IgD-negative memory B cell (primary cell): Measurements from ENCODE around the gene KCNMB2. TPM values are rescaled to one million over a fixed set of nuclear protein-coding genes. Genes with fewer than 3 reads are reported as not detected.
"Not testable (repeated sequence)": the region's sequence is repeated elsewhere in the genome, so short reads cannot be mapped to it uniquely, and the experiment has no call there.

ENCODE experiments used
- H3K27ac Mint-ChIP-seq, 3 donors: one replicate each; pipeline ENCODE4 v1.8.0; 2020 to 2022; ENCODE audit warnings: mild to moderate bottlenecking in 3 of 3, mixed read lengths in 3 of 3, moderate library complexity in 1 of 3
- H3K27me3 Mint-ChIP-seq: one replicate; pipeline ENCODE4 v1.8.0; 2021; ENCODE audit warnings: mixed read lengths
- H3K36me3 Mint-ChIP-seq: one replicate; pipeline ENCODE4 v1.8.0; 2020; ENCODE audit warnings: mild to moderate bottlenecking, mixed read lengths
- H3K4me1 Mint-ChIP-seq, 3 donors: one replicate each; pipeline ENCODE4 v1.8.0; 2020 to 2022; ENCODE audit warnings: mixed read lengths in 3 of 3, mild to moderate bottlenecking in 1 of 3
- H3K4me3 Mint-ChIP-seq, 4 donors: one replicate each; pipeline ENCODE4 v1.8.0; 2020 to 2022; ENCODE audit warnings: mild to moderate bottlenecking in 4 of 4, mixed read lengths in 4 of 4, moderate library complexity in 3 of 4
- H3K9me3 Mint-ChIP-seq, 3 donors: one replicate each; pipeline ENCODE4 v1.8.0; 2020 to 2021; ENCODE audit warnings: mixed read lengths in 3 of 3, mild to moderate bottlenecking in 1 of 3
- polyA plus RNA-seq: library from polyadenylated mRNA; unstranded; fragments of 300-500 nt; fragmentation: Illumina TruSeq; gene quantifications from one replicate; pipeline ENCODE4 v1.2.3, GENCODE V29; 2021

Gene KCNMB2
- polyA plus RNA-seq, 1 donor from 2014 or later: not detected

GRCh38 chr3:178706411-178706810 lies 170.2 kb downstream of the KCNMB2 start:
- Mint-ChIP-seq H3K9me3 (no peaks in the 10 kb centered on the region), H3K4me3 (no peak overlapping the region), H3K36me3 (no peaks in the 10 kb centered on the region), H3K27ac (no peak overlapping the region), H3K27me3 (peaks cover 1% of the 10 kb centered on the region), H3K4me1 (peaks cover 0 to 9% (median 0%) of the 10 kb centered on the region in 3 donors)

- Mint-ChIP-seq H3K4me3 (no peak overlapping the region), H3K4me1 (peaks cover 0 to 9% (median 0%) of the 10 kb centered on the region in 3 donors), H3K36me3 (no peaks in the 10 kb centered on the region), H3K9me3 (no peaks in the 10 kb centered on the region), H3K27ac (no peak overlapping the region), H3K27me3 (peaks cover 1% of the 10 kb centered on the region)
These were observed 171.2 kb downstream of the KCNMB2 start for GRCh38 chr3:178707311-178708031.

- Mint-ChIP-seq H3K27ac (no peak overlapping the region), H3K4me1 (peaks cover 0 to 9% (median 0%) of the 10 kb centered on the region in 3 donors), H3K9me3 (no peaks in the 10 kb centered on the region), H3K36me3 (no peaks in the 10 kb centered on the region), H3K4me3 (no peak overlapping the region), H3K27me3 (peaks cover 1% of the 10 kb centered on the region)
These were observed 172.8 kb downstream of the KCNMB2 start for GRCh38 chr3:178709051-178709450.

- H3K36me3 Mint-ChIP-seq: no peaks in the 10 kb centered on the region
- H3K9me3 Mint-ChIP-seq: no peaks in the 10 kb centered on the region
- H3K27ac Mint-ChIP-seq: no peak overlapping the region
- H3K4me1 Mint-ChIP-seq: peaks cover 0 to 2% (median 0%) of the 10 kb centered on the region in 3 donors
- no peaks in the 10 kb centered on the region for H3K27me3 Mint-ChIP-seq
- H3K4me3 Mint-ChIP-seq: no peak overlapping the region
These were observed 175.5 kb downstream of the KCNMB2 start for GRCh38 chr3:178711753-178712152.

- Mint-ChIP-seq H3K4me1 (peaks cover 0 to 2% (median 0%) of the 10 kb centered on the region in 3 donors), H3K27ac (no peak overlapping the region), H3K9me3 (no peaks in the 10 kb centered on the region), H3K4me3 (no peak overlapping the region), H3K27me3 (no peaks in the 10 kb centered on the region), H3K36me3 (no peaks in the 10 kb centered on the region)
These were observed 176.0 kb downstream of the KCNMB2 start for GRCh38 chr3:178712247-178712646.

- no peaks in the 10 kb centered on the region for H3K9me3 Mint-ChIP-seq
- no peak overlapping the region for H3K27ac Mint-ChIP-seq
- H3K4me3 Mint-ChIP-seq: no peak overlapping the region
- no peaks in the 10 kb centered on the region for H3K4me1 Mint-ChIP-seq
- H3K36me3 Mint-ChIP-seq: no peaks in the 10 kb centered on the region
- H3K27me3 Mint-ChIP-seq: no peaks in the 10 kb centered on the region
These were observed 178.9 kb downstream of the KCNMB2 start for GRCh38 chr3:178714925-178715832.

GRCh38 chr3:178718995-178719635 lies 182.9 kb downstream of the KCNMB2 start:
- no peaks in the 10 kb centered on the region for H3K9me3 Mint-ChIP-seq

GRCh38 chr3:178732824-178733223 lies 196.6 kb downstream of the KCNMB2 start:
- H3K27ac Mint-ChIP-seq: no peak overlapping the region
- H3K36me3 Mint-ChIP-seq: no peaks in the 10 kb centered on the region
- no peak overlapping the region for H3K4me3 Mint-ChIP-seq
- no peaks in the 10 kb centered on the region for H3K9me3 Mint-ChIP-seq
- H3K4me1 Mint-ChIP-seq: no peaks in the 10 kb centered on the region
- H3K27me3 Mint-ChIP-seq: peaks cover 3% of the 10 kb centered on the region

More at GRCh38 chr3:178718995-178719635, 182.9 kb downstream of the KCNMB2 start:
- no peak overlapping the region for H3K27ac Mint-ChIP-seq
- no peaks in the 10 kb centered on the region for H3K36me3 Mint-ChIP-seq
- H3K27me3 Mint-ChIP-seq: no peaks in the 10 kb centered on the region
- H3K4me1 Mint-ChIP-seq: no peaks in the 10 kb centered on the region
- H3K4me3 Mint-ChIP-seq: no peak overlapping the region

GRCh38 chr3:178735032-178735674 lies 198.9 kb downstream of the KCNMB2 start:
- H3K27ac Mint-ChIP-seq: no peak overlapping the region

GRCh38 chr3:178736300-178736699 lies 200.1 kb downstream of the KCNMB2 start:
- peaks cover 0 to 2% (median 2%) of the 10 kb centered on the region in 3 donors for H3K9me3 Mint-ChIP-seq
- H3K27me3 Mint-ChIP-seq: peaks cover 2% of the 10 kb centered on the region
- H3K27ac Mint-ChIP-seq: no peak overlapping the region
- H3K4me3 Mint-ChIP-seq: no peak overlapping the region
- no peaks in the 10 kb centered on the region for H3K36me3 Mint-ChIP-seq
- H3K4me1 Mint-ChIP-seq: no peaks in the 10 kb centered on the region

More at GRCh38 chr3:178735032-178735674, 198.9 kb downstream of the KCNMB2 start:
- H3K4me1 Mint-ChIP-seq: no peaks in the 10 kb centered on the region
- peaks cover 5% of the 10 kb centered on the region for H3K27me3 Mint-ChIP-seq
- no peak overlapping the region for H3K4me3 Mint-ChIP-seq
- H3K36me3 Mint-ChIP-seq: no peaks in the 10 kb centered on the region
- H3K9me3 Mint-ChIP-seq: peaks cover 0 to 2% (median 2%) of the 10 kb centered on the region in 3 donors

- H3K4me1 Mint-ChIP-seq: no peaks in the 10 kb centered on the region
- peaks cover 0 to 2% (median 2%) of the 10 kb centered on the region in 3 donors for H3K9me3 Mint-ChIP-seq
- no peak overlapping the region for H3K4me3 Mint-ChIP-seq
- peaks cover 1% of the 10 kb centered on the region for H3K36me3 Mint-ChIP-seq
- H3K27me3 Mint-ChIP-seq: peaks cover 3% of the 10 kb centered on the region
- no peak overlapping the region for H3K27ac Mint-ChIP-seq
These were observed 203.5 kb downstream of the KCNMB2 start for GRCh38 chr3:178739720-178740119.

- peaks cover 1% of the 10 kb centered on the region for H3K36me3 Mint-ChIP-seq
- peaks cover 0 to 2% (median 2%) of the 10 kb centered on the region in 3 donors for H3K9me3 Mint-ChIP-seq
- no peak overlapping the region for H3K4me3 Mint-ChIP-seq
- H3K27ac Mint-ChIP-seq: no peak overlapping the region
- no peaks in the 10 kb centered on the region for H3K4me1 Mint-ChIP-seq
- peaks cover 3% of the 10 kb centered on the region for H3K27me3 Mint-ChIP-seq
These were observed 204.8 kb downstream of the KCNMB2 start for GRCh38 chr3:178741020-178741419.

- Mint-ChIP-seq H3K36me3 (peaks cover 1% of the 10 kb centered on the region), H3K27me3 (peaks cover 3% of the 10 kb centered on the region), H3K4me1 (no peaks in the 10 kb centered on the region), H3K9me3 (peaks cover 0 to 6% (median 2%) of the 10 kb centered on the region in 3 donors), H3K27ac (no peak overlapping the region), H3K4me3 (no peak overlapping the region)
These were observed 207.1 kb downstream of the KCNMB2 start for GRCh38 chr3:178743297-178743696.

GRCh38 chr3:178745861-178746655 lies 209.8 kb downstream of the KCNMB2 start:
- H3K4me3 Mint-ChIP-seq, H3K27me3 Mint-ChIP-seq, H3K9me3 Mint-ChIP-seq, H3K36me3 Mint-ChIP-seq, H3K27ac Mint-ChIP-seq, H3K4me1 Mint-ChIP-seq: not testable (repeated sequence)
